Stimulated activated effector memory CD8-positive, alpha-beta T cell treated with anti-CD3 and anti-CD28 coated beads, Interleukin-12 subunit alpha, Interleukin-12 subunit beta, amount 100 ng/mL, for 72 hours (primary cell): Measurements from ENCODE around the gene CAMK2B.

ENCODE experiments used
- ATAC-seq: fragments of 150-1000 bp; cut with Tn5 transposase; 2 replicates; pipeline ENCODE4 v1.10.0; 2021
- DNase-seq, 2 donors: peaks; one replicate each; pipeline ENCODE4 v3.0.0; 2021 to 2022; ENCODE audit warnings: low spot score in 2 of 2
- H3K27ac Mint-ChIP-seq: one replicate; pipeline ENCODE4 v1.8.0; 2022; ENCODE audit warnings: mild to moderate bottlenecking, mixed read lengths
- H3K36me3 Mint-ChIP-seq: one replicate; pipeline ENCODE4 v1.8.0; 2022; ENCODE audit warnings: mild to moderate bottlenecking, mixed read lengths
- H3K4me1 Mint-ChIP-seq: one replicate; pipeline ENCODE4 v1.8.0; 2022; ENCODE audit warnings: mixed read lengths
- H3K4me3 Mint-ChIP-seq: one replicate; pipeline ENCODE4 v1.8.0; 2022; ENCODE audit warnings: mild to moderate bottlenecking, mixed read lengths
- H3K9me3 Mint-ChIP-seq: one replicate; pipeline ENCODE4 v1.8.0; 2022; ENCODE audit warnings: mixed read lengths

Gene CAMK2B

GRCh38 chr7:44189993-44190872 lies 135.2 kb downstream of the CAMK2B start:
- ATAC-seq (no peak), DNase-seq (no peak)
- Mint-ChIP-seq H3K4me1 (peaks cover 7% of the 10 kb centered on the region), H3K36me3 (no peaks in the 10 kb centered on the region), H3K9me3 (no peaks in the 10 kb centered on the region), H3K27ac (no peak overlapping the region), H3K4me3 (no peak overlapping the region)

- no peaks in the 10 kb centered on the region for H3K9me3 Mint-ChIP-seq
- ATAC-seq (no peak), DNase-seq (no peak)
- H3K27ac Mint-ChIP-seq, result no peak within 1 kb of the TSS
- H3K4me1 Mint-ChIP-seq, result peaks cover 7% of the 10 kb centered on the region
- H3K36me3 Mint-ChIP-seq, result no peaks in the 10 kb centered on the region
- H3K4me3 Mint-ChIP-seq, result no peak within 1 kb of the TSS
Observed at GRCh38 chr7:44189286-44189992, 136.0 kb downstream of the CAMK2B start, which contains the start of gene GCK. TSS of gene GCK (minus strand) at chr7:44189439. CDS start at chr7:44188953, 486 bp downstream.

- ATAC-seq, result no peak
- no peak for DNase-seq
- no peaks in the 10 kb centered on the region for H3K36me3 Mint-ChIP-seq
- no peak overlapping the region for H3K27ac Mint-ChIP-seq
- no peaks in the 10 kb centered on the region for H3K9me3 Mint-ChIP-seq
- H3K4me1 Mint-ChIP-seq, result peaks cover under 1% of the 10 kb centered on the region
- no peak overlapping the region for H3K4me3 Mint-ChIP-seq
Observed at GRCh38 chr7:44188480-44189225, 136.7 kb downstream of the CAMK2B start.

- DNase-seq, result no peak
- Mint-ChIP-seq H3K4me1 (no peaks in the 10 kb centered on the region), H3K36me3 (no peaks in the 10 kb centered on the region), H3K27ac (no peak overlapping the region), H3K4me3 (no peak overlapping the region), H3K9me3 (no peaks in the 10 kb centered on the region)
- no peak for ATAC-seq
Observed at GRCh38 chr7:44187636-44188416, 137.6 kb downstream of the CAMK2B start.

GRCh38 chr7:44186736-44187135 lies 138.7 kb downstream of the CAMK2B start:
- Mint-ChIP-seq H3K4me1 (no peaks in the 10 kb centered on the region), H3K27ac (no peak overlapping the region), H3K36me3 (no peaks in the 10 kb centered on the region), H3K9me3 (no peaks in the 10 kb centered on the region), H3K4me3 (no peak overlapping the region)
- no peak for ATAC-seq
- no peak for DNase-seq

GRCh38 chr7:44185729-44186128 lies 139.7 kb downstream of the CAMK2B start:
- H3K4me1 Mint-ChIP-seq, result no peaks in the 10 kb centered on the region
- DNase-seq, result no peak
- H3K27ac Mint-ChIP-seq, result no peak overlapping the region
- no peaks in the 10 kb centered on the region for H3K9me3 Mint-ChIP-seq
- H3K36me3 Mint-ChIP-seq, result no peaks in the 10 kb centered on the region
- no peak for ATAC-seq
- H3K4me3 Mint-ChIP-seq, result no peak overlapping the region

- no peaks in the 10 kb centered on the region for H3K9me3 Mint-ChIP-seq
- H3K36me3 Mint-ChIP-seq, result no peaks in the 10 kb centered on the region
- ATAC-seq (no peak), DNase-seq (no peak)
- no peaks in the 10 kb centered on the region for H3K4me1 Mint-ChIP-seq
- no peak overlapping the region for H3K27ac Mint-ChIP-seq
- H3K4me3 Mint-ChIP-seq, result no peak overlapping the region
Observed at GRCh38 chr7:44184873-44185446, 140.4 kb downstream of the CAMK2B start.

- Mint-ChIP-seq H3K4me1 (no peaks in the 10 kb centered on the region), H3K4me3 (no peak overlapping the region), H3K27ac (no peak overlapping the region), H3K36me3 (no peaks in the 10 kb centered on the region), H3K9me3 (no peaks in the 10 kb centered on the region)
- ATAC-seq (no peak), DNase-seq (no peak)
Observed at GRCh38 chr7:44184206-44184872, 141.1 kb downstream of the CAMK2B start.

GRCh38 chr7:44183386-44183785 lies 142.0 kb downstream of the CAMK2B start:
- H3K36me3 Mint-ChIP-seq, result no peaks in the 10 kb centered on the region
- no peak overlapping the region for H3K4me3 Mint-ChIP-seq
- ATAC-seq (no peak), DNase-seq (no peak)
- no peak overlapping the region for H3K27ac Mint-ChIP-seq
- no peaks in the 10 kb centered on the region for H3K9me3 Mint-ChIP-seq
- H3K4me1 Mint-ChIP-seq, result no peaks in the 10 kb centered on the region

- Mint-ChIP-seq H3K27ac (no peak overlapping the region), H3K9me3 (no peaks in the 10 kb centered on the region), H3K36me3 (no peaks in the 10 kb centered on the region), H3K4me3 (no peak overlapping the region), H3K4me1 (no peaks in the 10 kb centered on the region)
- ATAC-seq (no peak), DNase-seq (no peak)
Observed at GRCh38 chr7:44182827-44183226, 142.6 kb downstream of the CAMK2B start.

- H3K9me3 Mint-ChIP-seq, result no peaks in the 10 kb centered on the region
- no peak overlapping the region for H3K4me3 Mint-ChIP-seq
- H3K4me1 Mint-ChIP-seq, result no peaks in the 10 kb centered on the region
- no peaks in the 10 kb centered on the region for H3K36me3 Mint-ChIP-seq
- ATAC-seq (no peak), DNase-seq (no peak)
- no peak overlapping the region for H3K27ac Mint-ChIP-seq
Observed at GRCh38 chr7:44180631-44181030, 144.8 kb downstream of the CAMK2B start.

GRCh38 chr7:44177570-44178131 lies 147.7 kb downstream of the CAMK2B start:
- H3K27ac Mint-ChIP-seq, result no peak overlapping the region
- ATAC-seq (no peak), DNase-seq (no peak)
- no peaks in the 10 kb centered on the region for H3K4me1 Mint-ChIP-seq
- H3K4me3 Mint-ChIP-seq, result no peak overlapping the region
- peaks cover 4% of the 10 kb centered on the region for H3K9me3 Mint-ChIP-seq
- no peaks in the 10 kb centered on the region for H3K36me3 Mint-ChIP-seq

GRCh38 chr7:44176486-44176885 lies 148.9 kb downstream of the CAMK2B start:
- no peak for ATAC-seq
- peaks cover 4% of the 10 kb centered on the region for H3K9me3 Mint-ChIP-seq
- H3K27ac Mint-ChIP-seq, result no peak overlapping the region
- no peaks in the 10 kb centered on the region for H3K36me3 Mint-ChIP-seq
- DNase-seq, result no peak
- H3K4me1 Mint-ChIP-seq, result no peaks in the 10 kb centered on the region
- no peak overlapping the region for H3K4me3 Mint-ChIP-seq

- Mint-ChIP-seq H3K9me3 (peaks cover 4% of the 10 kb centered on the region), H3K4me3 (no peak overlapping the region), H3K36me3 (no peaks in the 10 kb centered on the region), H3K4me1 (no peaks in the 10 kb centered on the region), H3K27ac (no peak overlapping the region)
- DNase-seq (no peak), ATAC-seq (no peak)
Observed at GRCh38 chr7:44175730-44176129, 149.7 kb downstream of the CAMK2B start.
